OCI-LY1 (cell line): Measurements from ENCODE around the gene ZNF701.
"Not testable (repeated sequence)": the region's sequence is repeated elsewhere in the genome, so short reads cannot be mapped to it uniquely, and the experiment has no call there.

Experiments used
- H2AFZ ChIP-seq: fragments of 200-600 bp; sonication (generic), shearing (Covaris generic); 2 replicates; pipeline ENCODE4 v1.6.0; 2014; ENCODE audit warnings: antibody characterized with exemption, mild to moderate bottlenecking, low read length
- H3F3A ChIP-seq: fragments of 200-600 bp; sonication (generic), shearing (Covaris generic); 2 replicates; pipeline ENCODE4 v1.6.0; 2014; ENCODE audit warnings: mild to moderate bottlenecking, antibody characterized with exemption, low read length, moderate library complexity; ENCODE audit not compliant: insufficient read depth
- H3K27ac ChIP-seq: fragments of 200-600 bp; sonication (generic); 2 replicates; pipeline ENCODE4 v1.5.1; 2014; ENCODE audit warnings: low read length, mixed run types, mild to moderate bottlenecking, low read depth; ENCODE audit not compliant: poor library complexity, severe bottlenecking
- H3K27me3 ChIP-seq: fragments of 200-600 bp; sonication (generic); 2 replicates; pipeline ENCODE4 v1.6.0; 2014; ENCODE audit warnings: antibody characterized with exemption, mild to moderate bottlenecking, low read length, moderate library complexity; ENCODE audit not compliant: insufficient read depth
- H3K36me3 ChIP-seq: fragments of 200-600 bp; sonication (generic); 2 replicates; pipeline ENCODE4 v1.6.1; 2014; ENCODE audit warnings: mild to moderate bottlenecking, antibody characterized with exemption, low read length, moderate library complexity, mixed read lengths; ENCODE audit not compliant: insufficient read depth
- H3K4me1 ChIP-seq: fragments of 200-600 bp; sonication (generic); 2 replicates; pipeline ENCODE4 v1.5.1; 2014; ENCODE audit warnings: mild to moderate bottlenecking, low read length, moderate library complexity; ENCODE audit not compliant: insufficient read depth, severe bottlenecking
- H3K4me2 ChIP-seq: fragments of 200-600 bp; sonication (generic), shearing (Covaris generic); 2 replicates; pipeline ENCODE4 v1.6.1; 2014; ENCODE audit warnings: low read length
- H3K4me3 ChIP-seq: fragments of 200-600 bp; sonication (generic); 2 replicates; pipeline ENCODE4 v1.5.1; 2014; ENCODE audit warnings: low read length, low read depth, mild to moderate bottlenecking, mixed read lengths; ENCODE audit not compliant: poor library complexity, severe bottlenecking
- H3K79me2 ChIP-seq: fragments of 200-600 bp; shearing (Covaris generic); 2 replicates; pipeline ENCODE4 v1.6.1; 2016; ENCODE audit warnings: mixed run types, low read length, mixed read lengths; ENCODE audit not compliant: insufficient read depth
- H3K9ac ChIP-seq: fragments of 200-600 bp; sonication (generic), shearing (Covaris generic); 2 replicates; pipeline ENCODE4 v1.6.1; 2014; ENCODE audit warnings: mild to moderate bottlenecking, low read length, mixed read lengths
- H3K9me2 ChIP-seq: fragments of 200-600 bp; sonication (generic), shearing (Covaris generic); 2 replicates; pipeline ENCODE4 v1.6.1; 2014; ENCODE audit warnings: low read depth, mild to moderate bottlenecking, low read length, mixed read lengths
- H3K9me3 ChIP-seq: fragments of 200-600 bp; shearing (Covaris generic); 2 replicates; pipeline ENCODE4 v1.6.1; 2014; ENCODE audit warnings: low read length, mixed read lengths
- H4K20me1 ChIP-seq: fragments of 200-600 bp; sonication (generic), shearing (Covaris generic); 2 replicates; pipeline ENCODE4 v1.6.0; 2016; ENCODE audit warnings: mild to moderate bottlenecking, low read length; ENCODE audit not compliant: insufficient read depth
- EZH2 ChIP-seq: fragments of 200-600 bp; sonication (generic), shearing (Covaris generic); IDR thresholded peaks from 2 replicates; pipeline ENCODE4 v1.8.0; 2017; ENCODE audit warnings: borderline replicate concordance, mixed run types, mild to moderate bottlenecking, antibody characterized with exemption, low read length, moderate library complexity, mixed read lengths
- TF ChIP-seq, protein P1 (sequence below): fragments of 200-600 bp; sonication (generic), shearing (Covaris generic); IDR thresholded peaks from 2 replicates; pipeline ENCODE4 v1.5.1; 2017; ENCODE audit warnings: mild to moderate bottlenecking, antibody characterized with exemption, low read length, moderate library complexity, mixed read lengths

The ZNF701 gene

GRCh38 chr19:52541176-52541575 is 28.9 kb upstream of the ZNF701 start:
- not testable (repeated sequence) for H3K27me3 ChIP-seq, H2AFZ ChIP-seq, H3K79me2 ChIP-seq, H3K9me3 ChIP-seq, H3K4me3 ChIP-seq, H3K4me2 ChIP-seq, H3F3A ChIP-seq, H3K9ac ChIP-seq, H4K20me1 ChIP-seq, H3K4me1 ChIP-seq, H3K27ac ChIP-seq, H3K9me2 ChIP-seq
- H3K36me3 ChIP-seq: peaks cover 55% of the 10 kb centered on the region

DNA sequence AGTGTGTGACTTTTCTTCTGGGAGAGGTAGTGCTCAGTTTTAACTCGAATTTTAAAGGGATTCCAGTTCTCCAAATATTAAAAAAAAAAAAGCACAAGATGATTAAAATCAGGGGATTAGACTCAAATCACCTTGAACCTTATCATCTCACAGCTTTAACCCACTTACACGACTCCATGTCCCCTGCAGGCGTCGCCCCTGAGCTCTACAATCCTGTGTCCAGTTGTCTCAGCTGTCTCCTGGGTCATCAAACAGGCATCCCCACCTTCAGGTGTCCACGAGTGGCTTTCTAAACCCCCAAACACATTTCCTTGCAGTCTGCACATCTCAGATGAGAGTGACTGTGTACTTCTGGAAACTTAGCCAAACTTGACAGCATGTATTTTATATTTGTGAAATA is 28.5 kb upstream of the ZNF701 start:
- peaks cover 56% of the 10 kb centered on the region for H3K36me3 ChIP-seq
- no peaks in the 10 kb centered on the region for H3K79me2 ChIP-seq

GRCh38 chr19:52542541-52542940 is 27.5 kb upstream of the ZNF701 start:
- H3K27ac ChIP-seq, H2AFZ ChIP-seq, H3K79me2 ChIP-seq, H3K9me2 ChIP-seq, H3K27me3 ChIP-seq, H3K4me3 ChIP-seq, H3K4me1 ChIP-seq, H3K4me2 ChIP-seq, H3K9me3 ChIP-seq, H4K20me1 ChIP-seq, H3F3A ChIP-seq, H3K9ac ChIP-seq: not testable (repeated sequence)
- peaks cover 65% of the 10 kb centered on the region for H3K36me3 ChIP-seq

More for the DNA sequence above, 28.5 kb upstream of the ZNF701 start:
- H4K20me1 ChIP-seq: no peaks in the 10 kb centered on the region
- H3K4me2 ChIP-seq: no peak overlapping the region
- no peaks in the 10 kb centered on the region for H3F3A ChIP-seq
- no peaks in the 10 kb centered on the region for H3K9me2 ChIP-seq
- no peaks in the 10 kb centered on the region for H3K27me3 ChIP-seq
- H3K4me1 ChIP-seq: no peaks in the 10 kb centered on the region
- no peak overlapping the region for H3K27ac ChIP-seq
- no peak for TF ChIP-seq EZH2
- TF ChIP-seq, protein P1, sequence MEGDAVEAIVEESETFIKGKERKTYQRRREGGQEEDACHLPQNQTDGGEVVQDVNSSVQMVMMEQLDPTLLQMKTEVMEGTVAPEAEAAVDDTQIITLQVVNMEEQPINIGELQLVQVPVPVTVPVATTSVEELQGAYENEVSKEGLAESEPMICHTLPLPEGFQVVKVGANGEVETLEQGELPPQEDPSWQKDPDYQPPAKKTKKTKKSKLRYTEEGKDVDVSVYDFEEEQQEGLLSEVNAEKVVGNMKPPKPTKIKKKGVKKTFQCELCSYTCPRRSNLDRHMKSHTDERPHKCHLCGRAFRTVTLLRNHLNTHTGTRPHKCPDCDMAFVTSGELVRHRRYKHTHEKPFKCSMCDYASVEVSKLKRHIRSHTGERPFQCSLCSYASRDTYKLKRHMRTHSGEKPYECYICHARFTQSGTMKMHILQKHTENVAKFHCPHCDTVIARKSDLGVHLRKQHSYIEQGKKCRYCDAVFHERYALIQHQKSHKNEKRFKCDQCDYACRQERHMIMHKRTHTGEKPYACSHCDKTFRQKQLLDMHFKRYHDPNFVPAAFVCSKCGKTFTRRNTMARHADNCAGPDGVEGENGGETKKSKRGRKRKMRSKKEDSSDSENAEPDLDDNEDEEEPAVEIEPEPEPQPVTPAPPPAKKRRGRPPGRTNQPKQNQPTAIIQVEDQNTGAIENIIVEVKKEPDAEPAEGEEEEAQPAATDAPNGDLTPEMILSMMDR: no peak
- no peaks in the 10 kb centered on the region for H3K9me3 ChIP-seq
- no peak overlapping the region for H3K4me3 ChIP-seq
- H3K9ac ChIP-seq: no peak overlapping the region
- H2AFZ ChIP-seq: no peak overlapping the region

DNA sequence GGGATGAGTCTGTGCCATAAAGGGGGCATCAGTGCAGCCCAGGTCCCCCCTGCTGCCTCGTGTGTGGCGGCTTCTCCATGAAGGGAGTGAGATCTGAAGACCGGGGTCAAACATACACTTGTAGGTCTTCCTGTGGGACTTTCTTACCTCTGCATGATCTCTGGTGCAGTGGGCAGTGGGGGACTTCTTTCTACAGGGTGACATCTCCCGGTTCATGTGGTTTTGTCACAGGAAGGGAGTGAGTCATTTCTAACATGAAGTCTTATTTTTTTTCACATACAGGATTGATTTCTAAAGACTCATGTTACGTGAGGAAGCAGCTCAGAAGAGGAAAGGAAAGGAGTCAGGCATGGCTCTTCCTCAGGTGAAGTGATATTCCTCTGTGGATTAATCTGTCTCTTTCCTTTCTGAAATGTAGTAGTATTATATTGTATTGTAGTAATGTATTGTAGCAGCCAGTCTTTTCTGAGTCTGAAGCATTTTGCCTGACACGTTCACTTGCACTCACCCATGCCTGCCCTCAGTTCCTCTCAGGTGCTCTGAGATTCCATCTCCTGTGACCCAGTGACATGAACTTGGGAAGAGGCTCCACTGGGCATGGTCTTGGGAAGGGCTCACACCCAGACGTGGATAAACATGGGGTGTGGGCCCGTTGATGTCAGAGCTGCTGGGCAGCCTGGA is 27.0 kb upstream of the ZNF701 start:
- H3K27me3 ChIP-seq: no peaks in the 10 kb centered on the region
- no peak overlapping the region for H2AFZ ChIP-seq
- H3K36me3 ChIP-seq: peaks cover 71% of the 10 kb centered on the region
- TF ChIP-seq EZH2: no peak
- TF ChIP-seq, protein P1: no peak
- no peaks in the 10 kb centered on the region for H3K79me2 ChIP-seq
- no peak overlapping the region for H3K4me3 ChIP-seq
- H3K4me2 ChIP-seq: no peak overlapping the region
- no peak overlapping the region for H3K27ac ChIP-seq
- H3K9me3 ChIP-seq: no peaks in the 10 kb centered on the region
- H4K20me1 ChIP-seq: no peaks in the 10 kb centered on the region
- H3F3A ChIP-seq: no peaks in the 10 kb centered on the region
- no peaks in the 10 kb centered on the region for H3K9me2 ChIP-seq
- no peaks in the 10 kb centered on the region for H3K4me1 ChIP-seq
- no peak overlapping the region for H3K9ac ChIP-seq
